UCSD-AML1 (cell line): ENCODE results near the gene TMPRSS13.

Experiments
- DNase-seq: peaks from one replicate; lab custom pipeline; 2025; ENCODE audit not compliant: unreplicated experiment; lab: John Stamatoyannopoulos, UW

The TMPRSS13 gene

GRCh38 chr11:117914398-117914761 is 14.8 kb downstream of the TMPRSS13 start:
- no peak for DNase-seq

- no peak for DNase-seq
These were observed 15.3 kb downstream of the TMPRSS13 start for GRCh38 chr11:117913736-117914397.

- DNase-seq, result no peak
These were observed 16.7 kb downstream of the TMPRSS13 start for GRCh38 chr11:117912497-117912896.

GRCh38 chr11:117911694-117912093 is 17.5 kb downstream of the TMPRSS13 start:
- no peak for DNase-seq

GRCh38 chr11:117910941-117911655 is 18.1 kb downstream of the TMPRSS13 start:
- no peak for DNase-seq

- DNase-seq, result no peak
These were observed 18.7 kb downstream of the TMPRSS13 start for GRCh38 chr11:117910525-117910924.

- peak; percentile 46 for DNase-seq
These were observed 19.4 kb downstream of the TMPRSS13 start for GRCh38 chr11:117909611-117910382.

GRCh38 chr11:117908959-117909610 is 20.1 kb downstream of the TMPRSS13 start:
- no peak for DNase-seq

- DNase-seq, result peak; percentile 59
These were observed 20.9 kb downstream of the TMPRSS13 start for GRCh38 chr11:117908109-117908895.

GRCh38 chr11:117907276-117908108 is 21.7 kb downstream of the TMPRSS13 start:
- peak; percentile 93 for DNase-seq

GRCh38 chr11:117906710-117907109 is 22.5 kb downstream of the TMPRSS13 start:
- DNase-seq, result no peak

- no peak for DNase-seq
These were observed 23.1 kb downstream of the TMPRSS13 start for GRCh38 chr11:117906126-117906525.

GRCh38 chr11:117905524-117905923 is 23.7 kb downstream of the TMPRSS13 start:
- DNase-seq, result no peak

- no peak for DNase-seq
These were observed 25.5 kb downstream of the TMPRSS13 start for GRCh38 chr11:117903505-117904382.

GRCh38 chr11:117902001-117902845 is 27.0 kb downstream of the TMPRSS13 start:
- DNase-seq, result no peak

GRCh38 chr11:117901601-117902000 is 27.6 kb downstream of the TMPRSS13 start:
- DNase-seq, result no peak

- DNase-seq, result no peak
These were observed 28.3 kb downstream of the TMPRSS13 start for GRCh38 chr11:117900720-117901440.
